Ramos (cell line): ENCODE results near the gene NPHP1.
"Not testable (repeated sequence)": the region's sequence is repeated elsewhere in the genome, so short reads cannot be mapped to it uniquely, and the experiment has no call there.

Source experiments
- in situ Hi-C: fragments of 300-500 bp; cut with MboI; formaldehyde crosslinking; loops from one replicate; pipeline ENCODE4 v1.14.3; 2022; ENCODE audit warnings: low sequenced_read_pairs; ENCODE audit not compliant: unreplicated experiment

The NPHP1 gene

DNA sequence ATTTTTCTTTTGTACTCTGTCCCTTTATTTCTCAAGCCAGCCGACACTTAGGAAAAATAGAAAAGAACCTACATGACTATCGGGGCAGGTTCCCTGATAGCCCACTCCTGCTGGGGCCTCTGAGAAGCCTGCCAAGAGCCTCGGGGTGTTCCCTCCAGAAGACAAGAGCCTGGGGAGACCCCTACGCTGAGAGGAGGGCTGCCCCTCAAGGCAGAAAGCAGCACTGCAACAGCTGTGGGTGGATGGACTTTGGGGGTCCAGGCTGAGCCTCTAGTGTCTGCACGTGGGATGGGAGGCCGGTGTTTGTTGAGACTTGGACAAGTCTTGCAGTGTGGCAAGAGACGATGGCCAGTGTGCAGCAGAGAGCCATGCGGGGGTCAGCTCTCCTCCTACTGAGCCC lies 121.7 kb downstream of the NPHP1 start:
- in situ Hi-C loops: not testable (repeated sequence)

DNA sequence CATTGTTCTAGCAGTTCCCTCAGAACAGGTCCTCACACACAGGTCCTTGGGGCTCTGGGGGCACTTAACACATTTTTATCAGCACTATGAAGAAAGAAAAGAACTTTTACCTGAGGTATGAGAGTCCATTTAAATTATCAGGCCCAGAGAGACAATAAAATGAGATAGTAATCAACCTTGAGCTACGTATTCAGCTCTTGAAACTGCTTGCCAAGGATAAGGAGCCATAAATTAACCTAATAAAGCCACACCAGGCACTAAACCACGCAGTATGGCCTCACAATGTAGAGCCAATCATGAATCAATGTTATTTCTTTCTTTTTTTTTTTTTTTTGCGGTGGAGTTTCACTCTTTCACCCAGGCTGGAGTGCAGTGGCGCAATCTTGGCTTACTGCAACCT lies 126.7 kb downstream of the NPHP1 start:
- in situ Hi-C loops: not testable (repeated sequence)

DNA sequence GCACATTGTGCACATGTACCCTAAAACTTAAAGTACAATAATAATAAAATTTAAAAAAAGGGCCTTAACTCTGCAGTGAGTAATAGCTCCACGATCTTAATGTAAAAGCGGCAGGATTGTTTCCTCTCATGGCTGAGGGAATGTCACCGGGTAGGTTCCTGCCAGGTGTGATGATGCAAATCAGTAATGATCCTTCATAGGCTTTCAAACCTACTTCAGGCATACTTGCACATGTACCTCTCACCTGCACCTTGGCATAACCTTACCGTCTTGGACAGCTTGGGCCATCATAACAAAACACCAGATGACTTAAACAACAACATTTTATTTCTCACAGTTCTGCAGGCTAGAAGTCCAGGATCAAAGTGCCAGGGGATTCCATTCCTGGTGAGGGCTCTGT lies 128.9 kb downstream of the NPHP1 start:
- in situ Hi-C loops: not testable (repeated sequence)
